ENCODE measurements around the gene FOXD4L3.
"Not testable (repeated sequence)": the region's sequence is repeated elsewhere in the genome, so short reads cannot be mapped to it uniquely, and the experiment has no call there.

The FOXD4L3 gene

DNA sequence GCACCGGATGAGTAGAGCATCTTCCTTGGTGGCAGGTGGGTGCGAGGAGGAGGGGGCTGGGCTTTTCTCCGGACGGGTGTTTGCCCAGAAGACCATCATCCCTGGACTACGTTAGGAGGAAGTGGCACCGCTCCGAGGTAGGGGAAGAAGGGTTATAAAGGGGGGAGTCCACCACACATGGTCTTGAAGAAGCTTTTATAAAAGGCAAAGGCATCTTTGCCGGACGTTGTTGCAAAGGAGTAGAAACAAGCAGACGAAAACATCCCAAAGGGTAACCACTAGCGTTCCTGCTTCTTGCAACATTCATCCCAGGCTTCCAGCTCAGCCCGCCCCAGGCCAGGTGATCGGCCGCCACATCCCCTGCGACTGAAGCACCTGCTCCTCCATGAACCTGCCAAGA, at the start of gene FOXD4L3:
TSS of gene FOXD4L3 (plus strand) at position 301 of the 400 bp plus-strand sequence. CDS start at position 386, 85 bp downstream.
- not testable (repeated sequence) for DNase-seq

GRCh38 chr9:68281041-68281440, 21.6 kb upstream of the FOXD4L3 start:
- not testable (repeated sequence) for DNase-seq

DNA sequence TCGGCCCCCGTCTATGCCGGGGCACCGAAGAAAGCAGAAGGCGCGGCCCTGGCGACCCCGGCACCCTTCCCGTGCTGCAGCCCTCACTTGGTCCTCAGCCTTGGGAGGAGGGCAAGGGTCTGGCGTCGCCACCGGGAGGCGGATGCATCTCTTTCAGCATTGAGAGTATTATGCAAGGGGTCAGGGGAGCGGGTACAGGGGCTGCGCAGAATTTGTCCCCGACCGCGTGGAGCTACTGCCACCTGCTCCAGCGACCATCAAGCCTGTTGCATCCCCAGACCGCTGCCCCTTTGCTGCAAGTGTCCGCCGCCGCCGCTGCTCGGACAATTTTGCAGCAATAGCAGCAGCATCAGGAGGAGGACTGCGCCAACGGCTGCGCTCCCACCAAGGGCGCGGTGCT, 1.1 kb downstream of the FOXD4L3 start:
- not testable (repeated sequence) for DNase-seq

GRCh38 chr9:68304212-68304611, 1.5 kb downstream of the FOXD4L3 start:
- not testable (repeated sequence) for DNase-seq

- DNase-seq: not testable (repeated sequence)
Measured at GRCh38 chr9:68304777-68305176, 2.1 kb downstream of the FOXD4L3 start.

- DNase-seq: not testable (repeated sequence)
Measured at GRCh38 chr9:68305680-68306285, 3.1 kb downstream of the FOXD4L3 start.

GRCh38 chr9:68306391-68306964, 3.8 kb downstream of the FOXD4L3 start:
- not testable (repeated sequence) for DNase-seq

DNA sequence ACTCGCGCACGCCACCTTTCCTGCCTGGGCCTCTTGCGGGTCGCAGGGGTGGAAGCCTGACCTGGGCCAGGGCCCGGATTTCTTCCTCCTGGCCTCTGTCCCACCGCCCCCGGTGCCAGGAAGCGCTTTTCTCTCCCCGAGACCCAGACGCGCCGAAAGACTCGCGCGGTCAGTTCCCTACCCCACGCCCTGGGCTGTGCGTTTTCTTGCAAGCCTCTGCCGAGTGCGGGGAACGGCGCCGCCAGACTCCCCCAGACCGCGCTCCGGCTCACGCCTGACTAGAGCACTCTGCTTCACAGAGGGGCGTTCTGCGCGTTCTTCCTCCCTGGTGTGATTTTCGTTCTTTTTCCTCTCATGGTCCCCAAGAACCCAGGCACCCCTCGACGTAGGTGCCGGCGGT, 4.5 kb downstream of the FOXD4L3 start:
- not testable (repeated sequence) for DNase-seq

GRCh38 chr9:68307654-68308053, 5.0 kb downstream of the FOXD4L3 start:
- not testable (repeated sequence) for DNase-seq

- DNase-seq: not testable (repeated sequence)
Measured at GRCh38 chr9:68311208-68311607, 8.5 kb downstream of the FOXD4L3 start.

DNA sequence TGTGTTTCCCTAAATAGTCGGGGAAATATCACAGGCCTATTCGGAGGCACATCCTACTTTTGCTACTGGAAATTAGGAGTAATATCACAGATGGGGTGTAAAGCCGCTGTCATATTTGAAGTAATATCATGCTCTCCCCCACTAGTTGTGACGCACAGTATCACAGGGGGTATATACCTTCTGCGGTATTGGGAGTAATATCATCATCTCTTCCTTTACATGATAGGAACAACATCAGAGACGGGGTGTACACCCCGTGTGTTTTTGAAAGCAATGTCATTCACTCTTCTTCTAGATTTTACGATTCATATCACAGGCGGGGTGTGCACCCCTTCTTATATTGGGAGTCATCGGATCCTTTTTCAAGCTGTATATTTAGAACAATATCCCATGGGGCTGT, 15.5 kb downstream of the FOXD4L3 start:
- not testable (repeated sequence) for DNase-seq

DNA sequence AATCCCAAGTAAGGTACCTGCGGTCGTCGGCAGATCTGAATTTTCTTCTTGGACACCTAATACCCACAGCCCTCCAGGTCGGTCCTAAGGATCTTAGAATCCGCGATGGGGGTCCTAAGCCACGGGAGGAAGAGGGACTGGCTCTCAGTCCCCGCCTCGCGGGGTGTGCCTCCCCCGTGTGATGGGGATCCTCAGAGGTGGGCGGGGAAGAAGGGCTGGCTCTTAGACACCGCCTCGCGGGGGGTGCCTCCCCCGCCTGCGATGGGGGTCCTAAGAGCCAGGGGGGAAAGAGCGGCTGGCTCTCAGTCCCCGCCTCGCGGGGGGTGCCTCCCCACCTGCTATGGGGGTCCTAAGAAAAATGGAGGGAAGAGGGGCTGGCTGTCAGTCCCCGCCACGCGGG, 21.1 kb downstream of the FOXD4L3 start:
- not testable (repeated sequence) for DNase-seq

GRCh38 chr9:68324518-68324917, 21.9 kb downstream of the FOXD4L3 start:
- DNase-seq: not testable (repeated sequence)

GRCh38 chr9:68329106-68329505, 26.4 kb downstream of the FOXD4L3 start:
- not testable (repeated sequence) for DNase-seq

DNA sequence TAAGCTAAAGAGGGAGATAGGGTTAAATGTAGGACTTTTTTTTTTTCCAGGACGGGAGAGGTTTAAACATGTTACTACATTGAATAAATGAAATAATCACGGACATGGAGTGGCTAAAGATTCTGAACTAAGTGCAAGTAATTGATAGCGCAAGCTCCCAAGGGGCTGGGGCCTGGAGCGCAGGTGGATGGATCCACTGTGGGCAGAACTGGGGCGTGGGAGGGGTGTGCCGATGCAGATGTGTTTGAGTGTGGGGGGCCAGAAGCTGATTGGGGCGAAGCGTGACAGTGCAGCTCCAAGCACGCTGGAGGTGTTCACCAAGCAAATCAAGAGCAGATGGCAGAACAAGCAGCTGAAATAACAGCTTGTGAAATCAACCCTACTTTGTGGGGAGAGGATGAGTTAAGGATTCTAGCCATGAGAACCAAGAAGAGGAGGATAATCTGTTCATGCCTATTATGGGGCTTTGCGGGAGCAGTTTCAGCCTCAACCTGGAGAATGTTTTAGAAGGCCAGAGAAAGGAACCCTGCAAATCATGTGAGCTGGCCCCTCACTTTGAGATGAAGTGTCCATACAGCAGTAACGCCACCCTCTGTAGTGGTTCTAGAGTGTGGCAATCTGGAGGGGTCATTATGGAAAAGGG, 28.0 kb downstream of the FOXD4L3 start:
- DNase-seq: not testable (repeated sequence)

DNA sequence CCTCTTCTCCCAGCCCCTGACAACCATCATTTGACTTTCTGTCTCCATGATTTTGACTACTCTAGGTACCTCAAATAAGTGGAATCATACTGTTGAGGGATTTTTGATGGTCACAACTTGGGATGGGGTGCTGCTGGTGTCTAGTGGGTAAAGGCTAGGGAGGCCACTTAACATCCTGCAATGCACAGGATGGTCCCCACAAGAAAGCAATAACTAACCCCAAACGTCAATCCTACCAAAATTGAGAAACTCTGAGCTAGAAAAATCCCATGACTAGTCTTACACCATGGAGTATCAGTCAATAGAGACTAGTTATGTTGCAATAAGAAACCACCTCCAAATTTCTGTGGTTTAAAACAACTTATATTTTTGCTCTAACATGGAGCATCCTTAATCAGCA, 29.5 kb downstream of the FOXD4L3 start:
- not testable (repeated sequence) for DNase-seq

DNA sequence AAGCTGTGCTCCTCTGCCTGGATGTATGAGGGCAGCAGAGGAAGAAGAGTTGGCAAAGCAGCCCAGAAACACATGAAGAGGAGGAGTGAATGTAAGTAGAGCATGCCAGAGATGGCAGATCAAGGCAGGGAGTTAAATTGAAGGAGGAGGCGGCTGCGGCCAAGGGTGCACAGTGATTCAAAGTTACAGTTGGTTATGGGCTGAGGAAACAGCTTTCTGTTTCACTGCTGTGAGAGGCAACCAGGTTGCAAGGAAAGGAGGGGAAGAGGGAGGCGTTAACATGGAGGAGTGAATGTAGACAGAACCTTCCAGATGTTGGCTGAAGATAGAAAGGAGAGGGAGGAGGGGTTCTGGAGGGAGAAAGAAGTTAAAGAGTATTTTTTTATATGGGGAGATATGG, 33.3 kb downstream of the FOXD4L3 start:
- DNase-seq: not testable (repeated sequence)

GRCh38 chr9:68336639-68337339, 34.1 kb downstream of the FOXD4L3 start:
- DNase-seq: not testable (repeated sequence)

DNA sequence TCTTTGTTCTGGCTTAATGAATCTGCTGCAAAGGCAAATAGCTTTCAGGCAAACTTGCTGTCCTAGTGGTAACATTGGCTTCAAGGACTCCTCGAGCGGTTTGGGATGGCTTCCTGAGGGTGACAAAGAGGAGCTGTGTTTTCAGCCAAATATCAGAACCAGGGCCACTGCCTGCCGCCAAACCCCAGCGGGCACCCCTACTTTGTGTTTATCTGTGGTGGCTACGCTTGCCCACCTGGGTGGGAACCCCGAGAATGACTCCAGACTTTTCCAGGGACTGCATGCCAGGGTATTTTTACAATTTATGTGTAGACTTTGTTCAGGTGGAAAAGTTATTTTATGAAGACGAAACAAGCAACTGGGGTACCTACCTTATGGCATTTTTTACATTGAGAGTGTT, 35.3 kb downstream of the FOXD4L3 start:
- not testable (repeated sequence) for DNase-seq

- DNase-seq: not testable (repeated sequence)
Measured at GRCh38 chr9:68342265-68343025, 39.8 kb downstream of the FOXD4L3 start.

DNA sequence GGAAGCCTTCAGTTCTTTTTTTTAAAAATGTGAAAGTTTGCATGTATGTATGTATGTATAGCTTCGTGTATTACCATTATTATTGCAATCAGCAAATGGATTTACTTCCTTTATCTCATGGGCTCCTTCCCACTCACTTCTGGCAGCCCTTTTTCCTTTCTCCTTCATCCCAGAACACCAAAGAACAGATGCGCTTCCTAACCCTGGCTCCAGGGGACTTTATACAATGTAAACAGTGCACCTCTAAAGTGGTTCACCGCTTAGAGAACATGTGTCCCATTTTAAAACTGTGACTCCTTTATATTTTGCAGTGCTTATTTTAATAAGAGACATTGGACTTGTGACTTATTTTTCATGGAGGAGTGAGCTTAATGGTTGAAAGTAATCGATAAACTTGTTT, 40.6 kb downstream of the FOXD4L3 start:
- not testable (repeated sequence) for DNase-seq

DNA sequence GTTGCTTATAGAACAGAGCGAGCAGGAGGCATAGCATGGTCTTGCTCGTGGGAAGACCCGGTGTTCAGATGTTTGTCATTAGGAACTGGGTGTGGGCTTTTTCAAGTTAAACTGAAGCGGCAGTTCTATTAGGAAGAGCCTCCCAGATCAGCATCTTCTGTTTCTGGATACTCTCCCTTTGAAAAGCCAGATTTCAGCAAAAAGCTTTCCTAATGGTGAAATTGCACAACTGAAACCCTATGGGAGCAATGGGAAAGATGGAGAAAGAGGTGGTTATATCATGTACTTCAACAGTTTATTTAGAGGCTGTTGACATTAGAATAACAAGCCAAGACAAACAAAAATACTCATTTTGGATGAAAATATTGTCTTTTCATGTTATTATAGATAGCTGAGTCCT, 41.3 kb downstream of the FOXD4L3 start:
- DNase-seq: not testable (repeated sequence)

DNA sequence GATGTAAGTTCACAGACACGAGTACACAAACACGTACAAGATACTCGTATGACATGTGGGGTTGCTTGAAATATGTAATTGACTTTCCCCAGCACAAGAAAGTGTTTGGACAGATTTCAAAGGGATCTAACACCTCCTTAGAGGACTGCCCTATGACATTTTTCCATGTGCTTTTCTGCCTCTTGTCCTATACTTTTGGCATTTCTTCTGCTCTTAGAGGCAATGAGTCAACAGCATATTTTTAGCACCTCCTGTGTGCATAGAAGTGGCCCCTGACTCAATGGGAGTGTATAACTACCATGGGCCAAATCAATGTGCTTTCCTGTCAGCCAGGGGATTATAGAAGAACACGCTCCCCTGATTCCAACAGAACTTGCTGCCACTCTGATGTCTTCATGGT, 49.0 kb downstream of the FOXD4L3 start:
- DNase-seq: not testable (repeated sequence)
